HepG2 (cell line): ENCODE measurements around the gene MPC1. TPM values are rescaled to one million over a fixed set of nuclear protein-coding genes. Genes with fewer than 3 reads are reported as not detected.

Experiments
- ATF2 ChIP-seq: sonication (generic); formaldehyde crosslinking; IDR thresholded peaks from 2 replicates; pipeline ENCODE4 v1.4.0; 2020; ENCODE audit warnings: missing genetic modification reagents
- BRF2 ChIP-seq: sonication (generic); formaldehyde crosslinking; IDR thresholded peaks from 2 replicates; pipeline ENCODE4 v1.8.1; 2022; ENCODE audit warnings: mild to moderate bottlenecking, missing genetic modification reagents
- ESRRA ChIP-seq: sonication (generic); formaldehyde crosslinking; IDR thresholded peaks from 2 replicates; pipeline ENCODE4 v1.5.1; 2020; ENCODE audit warnings: mild to moderate bottlenecking, low read depth, missing genetic modification reagents
- GATA4 ChIP-seq: sonication (generic); IDR thresholded peaks from 2 replicates; pipeline ENCODE4 v1.6.1; 2016; ENCODE audit warnings: antibody characterized with exemption, low read depth, borderline replicate concordance
- KDM4B ChIP-seq: sonication (generic); formaldehyde crosslinking; IDR thresholded peaks from 2 replicates; pipeline ENCODE4 v1.4.0; 2020; ENCODE audit warnings: missing genetic modification reagents
- KDM6A ChIP-seq: IDR thresholded peaks from 2 replicates; pipeline ENCODE4 v1.6.1; 2016; ENCODE audit warnings: low read depth
- MEF2D ChIP-seq: sonication (generic); formaldehyde crosslinking; IDR thresholded peaks from 2 replicates; pipeline ENCODE4 v1.5.1; 2020; ENCODE audit warnings: mild to moderate bottlenecking, missing genetic modification reagents
- MTA3 ChIP-seq: sonication (generic); formaldehyde crosslinking; IDR thresholded peaks from 2 replicates; pipeline ENCODE4 v1.4.0; 2020; ENCODE audit warnings: missing genetic modification reagents
- NR2C2 ChIP-seq: sonication (generic); formaldehyde crosslinking; IDR thresholded peaks from 2 replicates; pipeline ENCODE4 v1.4.0; 2020; ENCODE audit warnings: missing genetic modification reagents, mild to moderate bottlenecking, moderate library complexity, borderline replicate concordance
- NR2F2 ChIP-seq: IDR thresholded peaks from 2 replicates; pipeline ENCODE4 v1.6.1; 2012; ENCODE audit warnings: low read depth, inconsistent platforms, borderline replicate concordance
- SOX5 ChIP-seq: IDR thresholded peaks from 2 replicates; pipeline ENCODE4 v1.6.1; 2016; ENCODE audit warnings: borderline replicate concordance
- ZBTB37 ChIP-seq: sonication (generic); formaldehyde crosslinking; IDR thresholded peaks from 2 replicates; pipeline ENCODE4 v1.4.0; 2020; ENCODE audit warnings: mild to moderate bottlenecking, missing genetic modification reagents
- ZFP36L1 ChIP-seq: sonication (generic); formaldehyde crosslinking; IDR thresholded peaks from 2 replicates; pipeline ENCODE4 v1.8.0; 2022; ENCODE audit warnings: mild to moderate bottlenecking, missing genetic modification reagents, moderate library complexity
- ZNF264 ChIP-seq: sonication (generic); formaldehyde crosslinking; IDR thresholded peaks from 2 replicates; pipeline ENCODE4 v1.4.0; 2020; ENCODE audit warnings: missing genetic modification reagents
- ZNF549 ChIP-seq: sonication (generic); formaldehyde crosslinking; IDR thresholded peaks from 2 replicates; pipeline ENCODE4 v1.5.0; 2020; ENCODE audit warnings: missing genetic modification reagents
- ZNF562 ChIP-seq: sonication (generic); formaldehyde crosslinking; IDR thresholded peaks from 2 replicates; pipeline ENCODE4 v1.8.0; 2022; ENCODE audit warnings: missing genetic modification reagents, borderline replicate concordance
- ZNF768 ChIP-seq: sonication (generic); formaldehyde crosslinking; IDR thresholded peaks from 2 replicates; pipeline ENCODE4 v1.4.0; 2020; ENCODE audit warnings: missing genetic modification reagents
- ZSCAN20 ChIP-seq: sonication (generic); formaldehyde crosslinking; IDR thresholded peaks from 2 replicates; pipeline ENCODE4 v1.4.0; 2020; ENCODE audit warnings: missing genetic modification reagents, mild to moderate bottlenecking, borderline replicate concordance
- polyA plus RNA-seq, 8 experiments: library from polyadenylated mRNA; depleted of rRNA in 3 of 8; stranded (reverse) in 7 of 8; unstranded in 1 of 8; fragments of >200 nt; fragmentation: Illumina TruSeq in 4 of 8; extraction: Trizol in 4 of 8; gene quantifications; 2 replicates each; pipeline versions ENCODE4 v1.2.1 to v1.2.3, GENCODE V29; 2011 to 2016; ENCODE audit warnings: low read depth in 4 of 8, missing spikeins in 1 of 8, mixed read lengths in 1 of 8; ENCODE audit not compliant: insufficient read depth in 1 of 8
- total RNA-seq, 5 experiments: library from RNA; depleted of rRNA; stranded (reverse); fragments of >200 nt; fragmentation: Illumina TruSeq; extraction: Trizol; gene quantifications; 2 replicates each; pipeline ENCODE4 v1.2.3, GENCODE V29; 2016; ENCODE audit warnings: low read depth in 1 of 5
- TF ChIP-seq, protein P1 (sequence below): sonication (generic); formaldehyde crosslinking; IDR thresholded peaks from 2 replicates; pipeline ENCODE4 v1.8.0; 2022; ENCODE audit warnings: missing genetic modification reagents, mild to moderate bottlenecking, moderate library complexity, borderline replicate concordance
- TF ChIP-seq, protein P2 (sequence below): sonication (generic); formaldehyde crosslinking; IDR thresholded peaks from 2 replicates; pipeline ENCODE4 v1.4.0; 2020; ENCODE audit warnings: mild to moderate bottlenecking, missing genetic modification reagents, borderline replicate concordance

Gene MPC1
- total and polyA plus RNA-seq, 2 of the 13 experiments (the other 11 are each of a cell fraction or from before 2014, with no cell fraction given) = 189 to 214 TPM

DNA sequence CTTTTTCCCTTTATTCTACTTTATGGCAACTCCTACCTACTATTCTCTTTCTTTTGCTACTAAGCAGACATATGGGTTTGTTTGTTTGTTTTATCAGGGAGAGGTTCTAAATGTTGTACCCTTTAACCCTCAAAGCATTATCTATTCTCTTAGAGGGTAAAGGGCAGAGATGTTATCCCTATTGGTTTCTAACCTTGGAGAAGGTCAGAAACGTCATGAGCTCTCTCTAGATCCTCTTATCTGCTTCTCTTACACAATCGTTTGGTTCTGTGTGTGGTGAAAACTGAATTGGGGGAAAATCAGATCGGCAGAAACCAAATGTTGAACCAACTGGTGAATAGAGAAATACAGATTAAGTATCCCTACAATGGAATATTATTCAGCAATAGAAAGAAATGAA, 6.4 kb upstream of the MPC1 start (continued):
- peak; percentile 80 for TF ChIP-seq NR2C2 (CRISPR knock-in tag)
- TF ChIP-seq ZNF549 (CRISPR knock-in tag) = no peak
- peak; percentile 96 for TF ChIP-seq NR2F2
- TF ChIP-seq ZNF264 (CRISPR knock-in tag) = peak; percentile 56; the same call in 1 of the 2 replicates
- peak; percentile 94 for TF ChIP-seq ESRRA (CRISPR knock-in tag)
- peak; percentile 79 for TF ChIP-seq SOX5 (CRISPR knock-in tag)
- TF ChIP-seq ZFP36L1 (CRISPR knock-in tag) = no peak
- 0 out of 2 replicates have a peak, but pooled peaks have one; percentile 49 for TF ChIP-seq ZSCAN20 (CRISPR knock-in tag)
- no peak for TF ChIP-seq KDM4B
- no peak for TF ChIP-seq ZNF562 (CRISPR knock-in tag)
- TF ChIP-seq ATF2 (CRISPR knock-in tag) = peak; percentile 29; the same call in 1 of the 2 replicates
- no peak for TF ChIP-seq ZNF768 (CRISPR knock-in tag)
- TF ChIP-seq BRF2 (CRISPR knock-in tag) = no peak
- TF ChIP-seq ZBTB37 = peak; percentile 74; the same call in 1 of the 2 replicates
- TF ChIP-seq, protein P1, sequence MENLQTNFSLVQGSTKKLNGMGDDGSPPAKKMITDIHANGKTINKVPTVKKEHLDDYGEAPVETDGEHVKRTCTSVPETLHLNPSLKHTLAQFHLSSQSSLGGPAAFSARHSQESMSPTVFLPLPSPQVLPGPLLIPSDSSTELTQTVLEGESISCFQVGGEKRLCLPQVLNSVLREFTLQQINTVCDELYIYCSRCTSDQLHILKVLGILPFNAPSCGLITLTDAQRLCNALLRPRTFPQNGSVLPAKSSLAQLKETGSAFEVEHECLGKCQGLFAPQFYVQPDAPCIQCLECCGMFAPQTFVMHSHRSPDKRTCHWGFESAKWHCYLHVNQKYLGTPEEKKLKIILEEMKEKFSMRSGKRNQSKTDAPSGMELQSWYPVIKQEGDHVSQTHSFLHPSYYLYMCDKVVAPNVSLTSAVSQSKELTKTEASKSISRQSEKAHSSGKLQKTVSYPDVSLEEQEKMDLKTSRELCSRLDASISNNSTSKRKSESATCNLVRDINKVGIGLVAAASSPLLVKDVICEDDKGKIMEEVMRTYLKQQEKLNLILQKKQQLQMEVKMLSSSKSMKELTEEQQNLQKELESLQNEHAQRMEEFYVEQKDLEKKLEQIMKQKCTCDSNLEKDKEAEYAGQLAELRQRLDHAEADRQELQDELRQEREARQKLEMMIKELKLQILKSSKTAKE (CRISPR knock-in tag) = peak; percentile 41; the same call in 1 of the 2 replicates
- TF ChIP-seq, protein P2, sequence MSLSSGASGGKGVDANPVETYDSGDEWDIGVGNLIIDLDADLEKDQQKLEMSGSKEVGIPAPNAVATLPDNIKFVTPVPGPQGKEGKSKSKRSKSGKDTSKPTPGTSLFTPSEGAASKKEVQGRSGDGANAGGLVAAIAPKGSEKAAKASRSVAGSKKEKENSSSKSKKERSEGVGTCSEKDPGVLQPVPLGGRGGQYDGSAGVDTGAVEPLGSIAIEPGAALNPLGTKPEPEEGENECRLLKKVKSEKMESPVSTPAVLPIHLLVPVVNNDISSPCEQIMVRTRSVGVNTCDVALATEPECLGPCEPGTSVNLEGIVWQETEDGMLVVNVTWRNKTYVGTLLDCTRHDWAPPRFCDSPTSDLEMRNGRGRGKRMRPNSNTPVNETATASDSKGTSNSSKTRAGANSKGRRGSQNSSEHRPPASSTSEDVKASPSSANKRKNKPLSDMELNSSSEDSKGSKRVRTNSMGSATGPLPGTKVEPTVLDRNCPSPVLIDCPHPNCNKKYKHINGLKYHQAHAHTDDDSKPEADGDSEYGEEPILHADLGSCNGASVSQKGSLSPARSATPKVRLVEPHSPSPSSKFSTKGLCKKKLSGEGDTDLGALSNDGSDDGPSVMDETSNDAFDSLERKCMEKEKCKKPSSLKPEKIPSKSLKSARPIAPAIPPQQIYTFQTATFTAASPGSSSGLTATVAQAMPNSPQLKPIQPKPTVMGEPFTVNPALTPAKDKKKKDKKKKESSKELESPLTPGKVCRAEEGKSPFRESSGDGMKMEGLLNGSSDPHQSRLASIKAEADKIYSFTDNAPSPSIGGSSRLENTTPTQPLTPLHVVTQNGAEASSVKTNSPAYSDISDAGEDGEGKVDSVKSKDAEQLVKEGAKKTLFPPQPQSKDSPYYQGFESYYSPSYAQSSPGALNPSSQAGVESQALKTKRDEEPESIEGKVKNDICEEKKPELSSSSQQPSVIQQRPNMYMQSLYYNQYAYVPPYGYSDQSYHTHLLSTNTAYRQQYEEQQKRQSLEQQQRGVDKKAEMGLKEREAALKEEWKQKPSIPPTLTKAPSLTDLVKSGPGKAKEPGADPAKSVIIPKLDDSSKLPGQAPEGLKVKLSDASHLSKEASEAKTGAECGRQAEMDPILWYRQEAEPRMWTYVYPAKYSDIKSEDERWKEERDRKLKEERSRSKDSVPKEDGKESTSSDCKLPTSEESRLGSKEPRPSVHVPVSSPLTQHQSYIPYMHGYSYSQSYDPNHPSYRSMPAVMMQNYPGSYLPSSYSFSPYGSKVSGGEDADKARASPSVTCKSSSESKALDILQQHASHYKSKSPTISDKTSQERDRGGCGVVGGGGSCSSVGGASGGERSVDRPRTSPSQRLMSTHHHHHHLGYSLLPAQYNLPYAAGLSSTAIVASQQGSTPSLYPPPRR (CRISPR knock-in tag) = peak; percentile 59; the same call in 1 of the 2 replicates
- 0 out of 2 replicates have a peak, but pooled peaks have one; percentile 58 for TF ChIP-seq MEF2D (CRISPR knock-in tag)
- peak; percentile 59; the same call in 1 of the 2 replicates for TF ChIP-seq KDM6A (CRISPR knock-in tag)
- TF ChIP-seq MTA3 (CRISPR knock-in tag) = no peak
- peak; percentile 75; the same call in 1 of the 2 replicates for TF ChIP-seq GATA4
